ENCODE results near the gene KDF1. TPM values are rescaled to one million over a fixed set of nuclear protein-coding genes. Genes with fewer than 3 reads are reported as not detected.
A peak's percentile ranks its signal among the peaks of the same experiment; 100 is the strongest.

KDF1 gene
- total and polyA plus RNA-seq, 2 of the 13 experiments (the other 11 are each of a cell fraction or from before 2014, with no cell fraction given), result 1.9 to 4.9 TPM

- peak; percentile 80; the same call in 1 of the 2 replicates for TF ChIP-seq IKZF5 (CRISPR knock-in tag; IDR thresholded peaks at IDR 0.05)
- no peak; the same call in none of the 2 replicates for TF ChIP-seq TFDP2 (CRISPR knock-in tag; IDR thresholded peaks at IDR 0.05)
- no peak for TF ChIP-seq BATF2 (CRISPR knock-in tag; IDR thresholded peaks at IDR 0.05)
- TF ChIP-seq STAT6 (CRISPR knock-in tag; IDR thresholded peaks at IDR 0.05; ENCODE audit: borderline replicate concordance), result 0 out of 2 replicates have a peak, but pooled peaks have one; percentile 78
- no peak for TF ChIP-seq ZNF704 (CRISPR knock-in tag; IDR thresholded peaks at IDR 0.05; ENCODE audit: borderline replicate concordance)
- no peak for TF ChIP-seq ZNF782 (CRISPR knock-in tag; IDR thresholded peaks at IDR 0.05; ENCODE audit: borderline replicate concordance)
- no peak for TF ChIP-seq FOXM1 (CRISPR knock-in tag; IDR thresholded peaks at IDR 0.05)
- TF ChIP-seq HOXA5 (CRISPR knock-in tag; IDR thresholded peaks at IDR 0.05), result peak; percentile 61; the same call in 1 of the 2 replicates
- TF ChIP-seq ZNF34 (CRISPR knock-in tag; IDR thresholded peaks at IDR 0.05; ENCODE audit: borderline replicate concordance), result no peak
- peak; percentile 86; the same call in 1 of the 2 replicates for TF ChIP-seq ZNF605 (CRISPR knock-in tag; IDR thresholded peaks at IDR 0.05)
- TF ChIP-seq HOXD1 (CRISPR knock-in tag; IDR thresholded peaks at IDR 0.05), result peak; percentile 48; the same call in 1 of the 2 replicates
- TF ChIP-seq ZMAT3 (CRISPR knock-in tag; conservative IDR thresholded peaks at IDR 0.05), result peak; percentile 90
- peak; percentile 85 for TF ChIP-seq ZNF18 (CRISPR knock-in tag; IDR thresholded peaks at IDR 0.05; ENCODE audit: insufficient replicate concordance)
- TF ChIP-seq ZNF513 (CRISPR knock-in tag; conservative IDR thresholded peaks at IDR 0.05), result no peak
- no peak for TF ChIP-seq ZNF550 (CRISPR knock-in tag; IDR thresholded peaks at IDR 0.05; ENCODE audit: borderline replicate concordance)
- TF ChIP-seq ZNF383 (CRISPR knock-in tag; IDR thresholded peaks at IDR 0.05; ENCODE audit: borderline replicate concordance), result no peak
- TF ChIP-seq MYC (CRISPR knock-in tag; IDR thresholded peaks at IDR 0.05; ENCODE audit: borderline replicate concordance), result peak; percentile 66
- no peak for TF ChIP-seq ZNF30 (CRISPR knock-in tag; IDR thresholded peaks at IDR 0.05)
Observed at GRCh38 chr1:26938004-26938658, 22.1 kb downstream of the KDF1 start (continued).
